GM18951 (cell line): ENCODE data around the gene MGMT.

ENCODE experiments used
- POLR2A ChIP-seq: IDR thresholded peaks from 4 replicates; pipeline ENCODE4 v1.6.1; 2011; ENCODE audit warnings: mild to moderate bottlenecking; ENCODE audit not compliant: insufficient read length, insufficient read depth; ENCODE audit errors: extremely low read depth
- in situ Hi-C: fragments of 300-500 bp; cut with MboI; formaldehyde crosslinking; loops from one replicate; pipeline ENCODE4 v1.12.0; 2022; ENCODE audit warnings: low sequenced_read_pairs, mixed read lengths, inconsistent platforms; ENCODE audit not compliant: unreplicated experiment

Gene MGMT

GRCh38 chr10:129772468-129773358 is 305.7 kb downstream of the MGMT start:
- TF ChIP-seq POLR2A = no peak
- in situ Hi-C loops = no loop called here

- TF ChIP-seq POLR2A = no peak
- in situ Hi-C loops = no loop called here
Observed at GRCh38 chr10:129773359-129773990, 306.4 kb downstream of the MGMT start.

- TF ChIP-seq POLR2A = no peak
- in situ Hi-C loops = no loop called here
Observed at GRCh38 chr10:129774082-129774735, 307.2 kb downstream of the MGMT start.

- TF ChIP-seq POLR2A = no peak
- in situ Hi-C loops = no loop called here
Observed at GRCh38 chr10:129774736-129775401, 307.8 kb downstream of the MGMT start.

GRCh38 chr10:129775681-129776080 is 308.6 kb downstream of the MGMT start:
- TF ChIP-seq POLR2A = no peak
- in situ Hi-C loops = no loop called here

- in situ Hi-C loops = no loop called here
Observed at GRCh38 chr10:129777687-129778086, 310.6 kb downstream of the MGMT start.

GRCh38 chr10:129778571-129778970 is 311.5 kb downstream of the MGMT start:
- no peak for TF ChIP-seq POLR2A
- in situ Hi-C loops = no loop called here

More at GRCh38 chr10:129777687-129778086, 310.6 kb downstream of the MGMT start:
- no peak for TF ChIP-seq POLR2A

GRCh38 chr10:129779126-129780111 is 312.4 kb downstream of the MGMT start:
- in situ Hi-C loops = no loop called here
- TF ChIP-seq POLR2A = no peak

- in situ Hi-C loops = no loop called here
- TF ChIP-seq POLR2A = no peak
Observed at GRCh38 chr10:129780198-129780597, 313.2 kb downstream of the MGMT start.

- in situ Hi-C loops = no loop called here
- TF ChIP-seq POLR2A = no peak
Observed at GRCh38 chr10:129780901-129781795, 314.1 kb downstream of the MGMT start.

GRCh38 chr10:129784291-129784690 is 317.2 kb downstream of the MGMT start:
- in situ Hi-C loops = no loop called here
- no peak for TF ChIP-seq POLR2A
